ENCODE measurements around the gene KIF18A. TPM values are rescaled to one million over a fixed set of nuclear protein-coding genes. Genes with fewer than 3 reads are reported as not detected.

The KIF18A gene
- total RNA-seq (6.3 and 7.1 TPM in 2 replicates), polyA plus RNA-seq (3.2 and 5.4 TPM in 2 replicates)

GRCh38 chr11:28107750-28108618 lies at the start of gene KIF18A, which contains the start of gene METTL15:
KIF18A (minus strand) TSS chr11:28108156; CDS start chr11:28097947, 10,209 bp downstream.
METTL15 (plus strand) TSS chr11:28108388; CDS start chr11:28113335, 4,947 bp downstream.
- Histone ChIP-seq H3K4me2 (peak within 1 kb of the TSS; percentile 85), H3K9me3 (ENCODE audit: low read depth) (no peaks in the 10 kb centered on the region), H3K27ac (peak within 1 kb of the TSS; percentile 92), H2AFZ (peak within 1 kb of the TSS; percentile 53), H3K4me1 (ENCODE audit: insufficient read depth) (peaks cover 21% of the 10 kb centered on the region), H3K27me3 (no peaks in the 10 kb centered on the region), H3K4me3 (peak within 1 kb of the TSS; percentile 54), H3K79me2 (peaks cover 69% of the 10 kb centered on the region), H4K20me1 (ENCODE audit: insufficient read depth, poor library complexity, severe bottlenecking) (no peaks in the 10 kb centered on the region), H3K36me3 (replicated peaks; ENCODE audit: insufficient read depth, low read depth) (no peaks in the 10 kb centered on the region), H3K9me2 (replicated peaks; ENCODE audit: insufficient read depth) (no peaks in the 10 kb centered on the region)
- WGBS (ENCODE audit: low lambda C conversion rate, missing lambda C conversion rate) = under 1% methylated on average over 38 of the region's 38 CpGs
- peak; percentile 100 for DNase-seq (ENCODE audit: low spot score)
- TF ChIP-seq, protein P1, sequence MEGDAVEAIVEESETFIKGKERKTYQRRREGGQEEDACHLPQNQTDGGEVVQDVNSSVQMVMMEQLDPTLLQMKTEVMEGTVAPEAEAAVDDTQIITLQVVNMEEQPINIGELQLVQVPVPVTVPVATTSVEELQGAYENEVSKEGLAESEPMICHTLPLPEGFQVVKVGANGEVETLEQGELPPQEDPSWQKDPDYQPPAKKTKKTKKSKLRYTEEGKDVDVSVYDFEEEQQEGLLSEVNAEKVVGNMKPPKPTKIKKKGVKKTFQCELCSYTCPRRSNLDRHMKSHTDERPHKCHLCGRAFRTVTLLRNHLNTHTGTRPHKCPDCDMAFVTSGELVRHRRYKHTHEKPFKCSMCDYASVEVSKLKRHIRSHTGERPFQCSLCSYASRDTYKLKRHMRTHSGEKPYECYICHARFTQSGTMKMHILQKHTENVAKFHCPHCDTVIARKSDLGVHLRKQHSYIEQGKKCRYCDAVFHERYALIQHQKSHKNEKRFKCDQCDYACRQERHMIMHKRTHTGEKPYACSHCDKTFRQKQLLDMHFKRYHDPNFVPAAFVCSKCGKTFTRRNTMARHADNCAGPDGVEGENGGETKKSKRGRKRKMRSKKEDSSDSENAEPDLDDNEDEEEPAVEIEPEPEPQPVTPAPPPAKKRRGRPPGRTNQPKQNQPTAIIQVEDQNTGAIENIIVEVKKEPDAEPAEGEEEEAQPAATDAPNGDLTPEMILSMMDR (IDR thresholded peaks at IDR 0.05; ENCODE audit: poor library complexity) = no peak
- TF ChIP-seq EZH2phosphoT487 (IDR thresholded peaks at IDR 0.05; ENCODE audit: low read depth, severe bottlenecking, unreplicated experiment) (no peak), EZH2 (IDR thresholded peaks at IDR 0.05; ENCODE audit: borderline replicate concordance) (no peak)

DNA sequence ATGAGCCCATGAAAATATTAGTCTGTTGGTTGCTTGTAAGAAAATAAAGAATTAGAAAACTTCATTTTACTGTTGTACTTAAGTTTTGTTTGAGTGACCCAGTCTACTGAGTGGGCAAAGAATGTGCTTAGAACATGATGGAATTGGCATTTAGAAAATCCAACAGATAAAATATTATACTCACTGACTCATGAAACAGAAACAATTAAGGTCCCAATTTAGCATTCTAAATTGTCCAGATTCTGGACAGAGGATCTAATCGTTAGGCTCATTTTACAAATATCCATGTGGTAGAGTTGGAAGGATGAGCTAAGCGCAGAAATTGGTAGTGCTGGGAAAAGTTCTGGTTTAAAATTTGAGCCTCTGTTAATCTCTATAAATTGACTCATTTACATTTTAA lies 45.6 kb upstream of the KIF18A start:
- H2AFZ ChIP-seq = no peak overlapping the region
- TF ChIP-seq EZH2phosphoT487 (IDR thresholded peaks at IDR 0.05; ENCODE audit: low read depth, severe bottlenecking, unreplicated experiment) = no peak
- no peak for TF ChIP-seq EZH2 (IDR thresholded peaks at IDR 0.05; ENCODE audit: borderline replicate concordance)
- TF ChIP-seq, protein P1 (IDR thresholded peaks at IDR 0.05; ENCODE audit: poor library complexity) = no peak
- no peaks in the 10 kb centered on the region for H3K27me3 ChIP-seq
- no peak overlapping the region for H3K27ac ChIP-seq
- no peaks in the 10 kb centered on the region for H3K79me2 ChIP-seq
- 98% methylated on average over 2 of the region's 2 CpGs for WGBS (ENCODE audit: low lambda C conversion rate, missing lambda C conversion rate)
- no peak for DNase-seq (ENCODE audit: low spot score)
- no peak overlapping the region for H3K4me2 ChIP-seq
- H3K36me3 ChIP-seq (replicated peaks; ENCODE audit: insufficient read depth, low read depth) = no peaks in the 10 kb centered on the region
- H4K20me1 ChIP-seq (ENCODE audit: insufficient read depth, poor library complexity, severe bottlenecking) = no peaks in the 10 kb centered on the region
- H3K9me2 ChIP-seq (replicated peaks; ENCODE audit: insufficient read depth) = no peaks in the 10 kb centered on the region
- H3K9me3 ChIP-seq (ENCODE audit: low read depth) = no peaks in the 10 kb centered on the region
- H3K4me3 ChIP-seq = no peak overlapping the region
- no peaks in the 10 kb centered on the region for H3K4me1 ChIP-seq (ENCODE audit: insufficient read depth)

DNA sequence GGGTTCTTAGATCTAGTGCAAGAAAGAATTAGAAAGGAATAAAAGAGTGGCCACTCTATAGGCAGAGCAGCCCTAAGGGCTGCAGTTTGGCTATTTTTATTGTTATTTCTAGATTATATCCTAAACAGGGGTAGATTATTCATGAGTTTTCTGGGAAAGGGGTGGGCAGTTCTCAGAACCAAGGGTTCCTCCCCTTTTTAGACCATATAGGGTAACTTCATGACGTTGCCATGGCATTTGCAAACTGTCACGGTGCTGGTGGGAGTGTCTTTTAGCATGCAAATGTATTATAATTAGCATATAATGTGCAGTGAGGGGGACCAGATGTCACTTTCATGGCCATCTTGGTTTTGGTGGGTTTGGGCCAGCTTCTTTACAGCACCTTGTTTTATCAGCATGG lies 44.8 kb upstream of the KIF18A start:
- TF ChIP-seq EZH2 (IDR thresholded peaks at IDR 0.05; ENCODE audit: borderline replicate concordance) (no peak), EZH2phosphoT487 (IDR thresholded peaks at IDR 0.05; ENCODE audit: low read depth, severe bottlenecking, unreplicated experiment) (no peak)
- TF ChIP-seq, protein P1 (IDR thresholded peaks at IDR 0.05; ENCODE audit: poor library complexity) = no peak
- H4K20me1 ChIP-seq (ENCODE audit: insufficient read depth, poor library complexity, severe bottlenecking) = no peaks in the 10 kb centered on the region
- H3K36me3 ChIP-seq (replicated peaks; ENCODE audit: insufficient read depth, low read depth) = no peaks in the 10 kb centered on the region
- H3K9me3 ChIP-seq (ENCODE audit: low read depth) = no peaks in the 10 kb centered on the region
- DNase-seq (ENCODE audit: low spot score) = no peak
- no peak overlapping the region for H2AFZ ChIP-seq
- H3K9me2 ChIP-seq (replicated peaks; ENCODE audit: insufficient read depth) = no peaks in the 10 kb centered on the region
- no peaks in the 10 kb centered on the region for H3K79me2 ChIP-seq
- no peaks in the 10 kb centered on the region for H3K4me1 ChIP-seq (ENCODE audit: insufficient read depth)
- no peak overlapping the region for H3K4me3 ChIP-seq
- H3K4me2 ChIP-seq = no peak overlapping the region
- H3K27me3 ChIP-seq = no peaks in the 10 kb centered on the region
- no peak overlapping the region for H3K27ac ChIP-seq
- WGBS (ENCODE audit: low lambda C conversion rate, missing lambda C conversion rate) = 84% methylated on average over 2 of the region's 2 CpGs
